ENCODE measurements around the gene PAPOLB.

Gene PAPOLB

DNA sequence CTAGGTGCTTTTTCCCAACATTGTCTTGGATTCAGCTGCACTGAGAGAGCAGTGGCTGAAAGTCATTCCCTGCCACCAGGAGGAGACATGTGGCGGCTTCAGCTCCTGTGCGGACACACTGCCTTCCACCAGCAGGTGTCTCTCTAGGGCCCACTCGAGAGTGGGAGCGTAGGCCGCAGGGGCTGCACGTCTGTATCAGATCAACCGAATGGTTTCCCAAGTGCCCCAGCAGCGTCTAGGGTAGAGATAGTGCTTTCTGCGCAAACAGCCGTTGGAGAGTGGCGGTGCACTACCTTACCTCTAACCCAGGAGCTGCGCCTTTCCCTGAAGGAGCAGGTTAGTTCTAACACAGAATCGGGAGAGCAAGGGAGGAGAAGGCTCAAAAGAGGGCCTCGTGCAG lies 31.7 kb downstream of the PAPOLB start:
- H3K9ac ChIP-seq (ENCODE audit: low read length) = no peak overlapping the region
- H3K36me3 ChIP-seq (ENCODE audit: insufficient read depth, low read length) = no peaks in the 10 kb centered on the region
- no peak overlapping the region for H3K27ac ChIP-seq (ENCODE audit: low read depth, low read length)
- H3K27me3 ChIP-seq (ENCODE audit: control insufficient read depth in 1 of 2, insufficient read depth in 2 of 2, low read length in 2 of 2) = no peaks in the 10 kb centered on the region
- no peaks in the 10 kb centered on the region for H3K9me3 ChIP-seq (ENCODE audit: low read length)
- no peak overlapping the region for H3K4me3 ChIP-seq (ENCODE audit: low read depth in 1 of 2, low read length in 2 of 2)
- no peaks in the 10 kb centered on the region for H3K4me1 ChIP-seq (ENCODE audit: insufficient read depth, low read length)

DNA sequence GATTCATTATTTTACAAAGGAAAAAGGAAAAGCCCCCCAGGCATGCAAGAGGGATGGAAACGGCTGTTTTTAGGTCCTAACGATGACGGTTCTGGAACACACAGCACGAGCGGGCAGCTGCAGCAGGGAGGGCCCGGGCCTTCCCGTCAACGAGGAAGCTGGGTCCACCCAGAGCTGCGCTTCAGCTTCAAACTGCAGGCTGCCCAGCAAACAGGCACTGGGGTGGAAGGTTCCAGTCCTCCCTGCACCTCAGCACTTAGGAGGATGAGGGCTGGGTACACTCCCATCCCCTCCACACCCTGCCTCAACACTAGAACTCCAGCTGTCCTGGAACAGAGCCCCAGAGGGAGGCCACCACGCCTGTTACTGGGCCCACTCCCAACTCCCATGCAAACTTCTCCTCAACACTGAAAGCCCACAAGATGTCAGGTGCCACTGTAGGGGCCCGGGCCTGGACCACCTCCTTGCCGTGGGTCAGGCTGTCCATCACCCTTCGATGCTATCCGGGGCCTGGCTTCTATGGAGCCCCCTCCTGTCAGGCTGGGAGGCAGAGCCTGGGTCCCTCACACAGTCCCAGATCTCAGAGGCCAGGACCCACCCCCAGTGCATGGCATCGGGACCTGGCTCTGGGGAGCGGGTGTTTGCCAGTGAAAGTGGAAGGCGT lies 33.0 kb downstream of the PAPOLB start:
- Histone ChIP-seq H3K4me1 (ENCODE audit: insufficient read depth, low read length) (no peaks in the 10 kb centered on the region), H3K27ac (ENCODE audit: low read depth, low read length) (no peak overlapping the region), H3K36me3 (ENCODE audit: insufficient read depth, low read length) (no peaks in the 10 kb centered on the region), H3K4me3 (ENCODE audit: low read depth in 1 of 2, low read length in 2 of 2) (no peak overlapping the region), H3K27me3 (ENCODE audit: control insufficient read depth in 1 of 2, insufficient read depth in 2 of 2, low read length in 2 of 2) (no peaks in the 10 kb centered on the region), H3K9me3 (ENCODE audit: low read length) (no peaks in the 10 kb centered on the region), H3K9ac (ENCODE audit: low read length) (no peak overlapping the region)

DNA sequence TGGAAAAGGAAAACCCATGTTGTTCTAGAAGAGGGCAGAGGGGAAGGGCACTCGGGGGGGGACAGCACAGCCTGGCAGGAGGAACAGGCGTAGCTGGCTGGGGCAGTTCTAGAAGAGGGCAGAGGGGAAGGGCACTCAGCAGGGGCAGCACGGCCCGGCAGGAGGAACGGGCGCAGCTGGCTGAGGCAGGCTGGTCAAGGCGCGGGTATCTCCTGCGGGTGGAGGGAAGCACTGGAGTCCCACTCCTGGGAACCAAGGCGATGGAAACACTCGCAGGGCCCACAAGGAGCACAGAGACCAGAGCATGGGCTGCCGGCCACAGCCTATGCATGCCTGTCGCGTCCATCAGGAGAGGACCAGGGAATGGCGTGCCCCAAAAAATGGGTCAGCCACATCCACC lies 36.7 kb downstream of the PAPOLB start:
- Histone ChIP-seq H3K9ac (ENCODE audit: low read length) (no peak overlapping the region), H3K36me3 (ENCODE audit: insufficient read depth, low read length) (no peaks in the 10 kb centered on the region), H3K27ac (ENCODE audit: low read depth, low read length) (no peak overlapping the region), H3K27me3 (ENCODE audit: control insufficient read depth in 1 of 2, insufficient read depth in 2 of 2, low read length in 2 of 2) (no peaks in the 10 kb centered on the region), H3K4me1 (ENCODE audit: insufficient read depth, low read length) (no peaks in the 10 kb centered on the region), H3K9me3 (ENCODE audit: low read length) (no peaks in the 10 kb centered on the region), H3K4me3 (ENCODE audit: low read depth in 1 of 2, low read length in 2 of 2) (no peak overlapping the region)

DNA sequence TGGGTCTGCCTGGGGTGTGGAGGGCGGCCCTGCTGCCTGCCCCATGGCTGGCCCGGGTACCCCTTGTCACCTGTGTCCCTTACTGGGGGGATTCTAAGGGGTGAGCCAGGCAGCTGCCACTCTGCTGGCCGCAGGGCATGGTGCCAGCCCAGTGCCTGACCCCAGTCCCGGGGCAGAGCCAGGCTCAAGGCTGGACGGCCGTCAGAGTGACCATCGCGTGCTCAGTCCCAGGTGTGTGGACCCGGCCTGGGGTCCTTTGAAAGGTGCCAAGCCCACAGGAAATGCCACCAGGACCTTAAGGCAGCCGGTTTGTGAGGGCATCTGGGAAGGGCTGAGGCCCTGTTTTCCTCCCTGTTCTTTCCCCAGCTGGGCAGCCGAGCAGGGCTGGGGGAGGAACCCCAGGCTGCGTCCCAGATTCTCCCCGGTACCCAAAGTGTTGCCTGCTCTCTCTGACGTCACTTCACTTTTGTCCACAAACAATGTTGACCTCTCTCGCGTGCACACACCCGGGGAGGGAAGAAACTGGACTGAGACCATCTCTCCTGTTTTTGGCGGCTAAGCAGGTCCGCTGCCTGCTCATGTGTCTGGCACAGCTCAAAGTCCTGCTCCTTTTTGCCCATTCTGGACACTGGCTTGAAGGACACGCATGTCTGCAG lies 37.6 kb downstream of the PAPOLB start:
- Histone ChIP-seq H3K36me3 (ENCODE audit: insufficient read depth, low read length) (no peaks in the 10 kb centered on the region), H3K27me3 (ENCODE audit: control insufficient read depth in 1 of 2, insufficient read depth in 2 of 2, low read length in 2 of 2) (no peaks in the 10 kb centered on the region), H3K4me1 (ENCODE audit: insufficient read depth, low read length) (no peaks in the 10 kb centered on the region), H3K9me3 (ENCODE audit: low read length) (no peaks in the 10 kb centered on the region), H3K9ac (ENCODE audit: low read length) (no peak overlapping the region), H3K27ac (ENCODE audit: low read depth, low read length) (no peak overlapping the region), H3K4me3 (ENCODE audit: low read depth in 1 of 2, low read length in 2 of 2) (no peak overlapping the region)

DNA sequence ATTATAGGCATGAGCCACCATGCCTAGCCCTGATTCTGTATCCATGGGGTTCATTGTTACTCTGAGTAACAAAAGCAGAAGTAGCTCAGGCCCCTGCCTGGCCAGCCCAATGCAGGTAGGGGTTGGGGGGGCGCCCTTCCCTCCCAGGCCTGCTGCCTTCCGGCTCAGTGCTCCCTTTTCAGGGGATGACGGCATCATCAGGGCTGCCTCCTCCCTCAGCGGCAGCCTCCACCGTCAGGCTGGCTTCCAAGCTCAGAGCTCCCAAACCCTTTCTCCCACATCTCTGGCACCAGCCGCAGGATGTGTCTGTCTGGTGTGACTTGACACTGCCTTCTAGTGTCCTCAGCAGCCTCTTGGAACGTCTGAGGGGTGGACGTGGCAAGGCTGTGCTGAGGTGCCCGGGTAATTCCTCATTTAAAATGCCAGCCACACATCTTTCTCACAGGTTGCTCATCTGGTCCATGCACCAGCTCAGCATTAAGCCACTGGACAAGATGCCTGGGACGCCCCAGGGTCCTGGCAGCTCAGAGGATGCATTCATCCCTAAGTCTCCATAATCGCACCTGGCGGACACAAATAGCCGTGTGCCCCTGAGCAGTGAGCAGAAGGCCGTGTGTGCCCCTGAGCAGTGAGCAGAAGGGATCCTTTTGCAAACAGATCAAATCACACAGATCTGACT lies 38.2 kb downstream of the PAPOLB start:
- Histone ChIP-seq H3K27ac (ENCODE audit: low read depth, low read length) (no peak overlapping the region), H3K4me3 (ENCODE audit: low read depth in 1 of 2, low read length in 2 of 2) (no peak overlapping the region), H3K9me3 (ENCODE audit: low read length) (no peaks in the 10 kb centered on the region), H3K36me3 (ENCODE audit: insufficient read depth, low read length) (no peaks in the 10 kb centered on the region), H3K27me3 (ENCODE audit: control insufficient read depth in 1 of 2, insufficient read depth in 2 of 2, low read length in 2 of 2) (no peaks in the 10 kb centered on the region), H3K4me1 (ENCODE audit: insufficient read depth, low read length) (no peaks in the 10 kb centered on the region), H3K9ac (ENCODE audit: low read length) (no peak overlapping the region)

DNA sequence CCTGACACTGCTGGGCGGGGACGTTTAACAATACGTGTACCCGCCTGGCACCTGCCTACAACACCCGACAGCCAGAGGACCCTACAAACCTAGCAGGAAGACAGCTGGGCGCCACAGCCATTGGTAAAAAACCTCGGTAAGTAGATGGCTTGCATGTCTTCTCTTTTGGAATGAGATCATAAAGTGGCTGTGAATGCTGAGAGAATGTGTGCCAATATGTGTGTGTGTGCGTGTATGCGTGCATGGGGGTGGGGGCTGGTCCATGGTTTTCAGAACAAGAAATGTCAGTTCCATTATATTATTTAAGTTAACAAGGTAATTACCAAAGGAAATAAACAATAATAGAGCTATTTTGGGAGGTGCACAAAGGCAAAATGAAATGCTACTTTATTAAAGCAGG lies 39.2 kb downstream of the PAPOLB start:
- Histone ChIP-seq H3K9me3 (ENCODE audit: low read length) (no peaks in the 10 kb centered on the region), H3K4me3 (ENCODE audit: low read depth in 1 of 2, low read length in 2 of 2) (no peak overlapping the region), H3K36me3 (ENCODE audit: insufficient read depth, low read length) (no peaks in the 10 kb centered on the region), H3K9ac (ENCODE audit: low read length) (no peak overlapping the region), H3K4me1 (ENCODE audit: insufficient read depth, low read length) (no peaks in the 10 kb centered on the region), H3K27ac (ENCODE audit: low read depth, low read length) (no peak overlapping the region), H3K27me3 (ENCODE audit: control insufficient read depth in 1 of 2, insufficient read depth in 2 of 2, low read length in 2 of 2) (no peaks in the 10 kb centered on the region)

DNA sequence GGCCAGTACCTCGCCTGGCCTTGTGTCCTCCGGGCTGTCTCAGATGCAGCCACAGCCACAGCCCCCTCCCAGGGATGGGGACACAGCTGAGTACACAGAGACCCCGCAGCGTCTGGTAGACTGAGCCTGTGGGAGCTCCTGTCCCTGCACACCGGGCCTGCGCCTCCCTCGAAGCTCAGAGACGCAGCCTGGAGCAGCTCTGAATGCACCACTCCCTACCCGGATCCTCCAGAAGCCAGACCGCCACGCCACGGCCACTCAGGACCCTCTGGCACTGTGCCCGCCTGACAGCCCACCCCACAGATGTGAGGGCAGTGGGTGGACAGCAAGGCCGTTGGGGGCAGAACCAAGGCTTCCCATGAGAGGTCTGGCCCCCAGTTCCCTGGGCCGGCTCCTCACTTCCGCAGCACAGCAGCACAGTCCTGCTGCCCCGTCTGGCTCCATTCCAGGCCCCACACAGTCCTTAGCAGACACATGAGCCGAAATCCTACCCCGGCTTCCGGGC lies 40.8 kb downstream of the PAPOLB start:
- no peaks in the 10 kb centered on the region for H3K9me3 ChIP-seq (ENCODE audit: low read length)
- H3K27ac ChIP-seq (ENCODE audit: low read depth, low read length) = no peak overlapping the region
- no peaks in the 10 kb centered on the region for H3K36me3 ChIP-seq (ENCODE audit: insufficient read depth, low read length)
- no peaks in the 10 kb centered on the region for H3K4me1 ChIP-seq (ENCODE audit: insufficient read depth, low read length)
- H3K9ac ChIP-seq (ENCODE audit: low read length) = no peak overlapping the region
- H3K4me3 ChIP-seq (ENCODE audit: low read depth in 1 of 2, low read length in 2 of 2) = no peak overlapping the region
- H3K27me3 ChIP-seq (ENCODE audit: control insufficient read depth in 1 of 2, insufficient read depth in 2 of 2, low read length in 2 of 2) = no peaks in the 10 kb centered on the region

DNA sequence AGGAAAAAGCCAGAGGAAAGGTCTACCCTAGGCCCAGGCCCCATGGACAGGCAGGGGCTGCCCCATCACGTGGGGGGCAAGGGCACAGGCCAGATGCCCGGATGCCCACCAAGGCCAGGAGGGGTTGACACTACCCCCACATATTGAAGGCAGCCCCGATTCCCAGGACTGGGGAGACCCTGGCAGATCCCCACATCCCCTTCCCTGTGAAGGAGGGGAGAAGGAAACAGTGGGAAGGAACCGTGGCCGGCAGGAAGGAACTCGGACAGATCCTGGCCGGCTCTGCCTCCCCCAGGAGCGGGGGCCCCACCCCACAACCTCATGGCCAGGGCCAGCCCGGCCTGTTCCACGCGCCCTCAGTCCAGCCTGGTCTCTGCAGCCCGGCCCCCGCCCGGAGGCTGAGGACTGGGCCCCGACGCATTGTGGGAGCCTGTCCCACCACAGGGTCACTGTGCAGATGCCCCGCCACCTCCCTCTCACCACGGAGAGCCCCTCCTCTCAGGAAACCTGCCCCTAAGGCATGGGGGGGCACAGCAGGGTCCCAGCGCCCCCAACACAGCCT lies 41.3 kb downstream of the PAPOLB start:
- Histone ChIP-seq H3K36me3 (ENCODE audit: insufficient read depth, low read length) (no peaks in the 10 kb centered on the region), H3K27me3 (ENCODE audit: control insufficient read depth in 1 of 2, insufficient read depth in 2 of 2, low read length in 2 of 2) (no peaks in the 10 kb centered on the region), H3K4me3 (ENCODE audit: low read depth in 1 of 2, low read length in 2 of 2) (no peak overlapping the region), H3K9me3 (ENCODE audit: low read length) (no peaks in the 10 kb centered on the region), H3K9ac (ENCODE audit: low read length) (no peak overlapping the region), H3K4me1 (ENCODE audit: insufficient read depth, low read length) (no peaks in the 10 kb centered on the region), H3K27ac (ENCODE audit: low read depth, low read length) (no peak overlapping the region)

DNA sequence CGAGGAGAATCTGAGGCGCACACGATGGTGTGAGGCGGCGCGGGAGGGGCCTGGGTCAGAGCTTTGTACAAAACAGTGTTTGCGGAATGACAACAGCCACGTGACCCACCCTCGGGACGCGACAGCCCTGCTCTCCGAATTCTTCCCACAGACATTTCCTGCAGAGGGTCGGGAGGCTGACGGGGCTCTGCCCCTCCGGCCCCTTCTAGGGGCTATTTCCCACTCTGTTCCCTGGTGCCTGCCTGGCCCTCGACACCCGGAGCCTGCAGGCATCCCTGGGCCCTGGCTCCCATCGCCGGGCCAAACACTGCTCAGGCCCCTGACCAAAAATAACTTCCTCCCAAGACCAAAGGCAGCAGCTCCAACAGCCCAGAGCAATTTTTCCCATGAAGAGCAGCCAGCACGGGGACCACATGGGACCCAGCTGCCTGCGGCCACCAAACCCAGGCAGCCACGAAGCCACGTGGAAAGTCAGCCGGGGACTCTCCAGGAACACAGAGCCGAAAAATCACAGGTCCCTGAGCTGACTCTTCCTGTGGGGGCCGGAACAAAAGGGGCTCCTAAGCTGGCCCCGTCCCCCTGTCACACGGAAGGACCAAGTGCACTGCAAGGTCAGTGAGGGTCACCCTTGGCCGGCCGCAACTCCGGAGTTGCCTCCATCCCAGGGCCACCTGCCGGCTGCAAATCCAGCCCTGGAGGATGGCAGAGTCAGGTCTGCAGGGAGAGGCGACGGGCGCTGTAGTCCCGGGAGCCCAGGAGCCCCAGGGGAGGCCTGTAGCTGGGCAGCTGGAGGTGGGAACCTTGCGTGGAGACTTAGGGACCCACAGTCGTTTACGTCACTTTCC lies 42.0 kb downstream of the PAPOLB start:
- H3K4me3 ChIP-seq (ENCODE audit: low read depth in 1 of 2, low read length in 2 of 2) = no peak overlapping the region
- H3K27me3 ChIP-seq (ENCODE audit: control insufficient read depth in 1 of 2, insufficient read depth in 2 of 2, low read length in 2 of 2) = peaks cover 0 to 5% of the 10 kb centered on the region in 2 donors
- no peak overlapping the region for H3K27ac ChIP-seq (ENCODE audit: low read depth, low read length)
- no peaks in the 10 kb centered on the region for H3K9me3 ChIP-seq (ENCODE audit: low read length)
- no peaks in the 10 kb centered on the region for H3K36me3 ChIP-seq (ENCODE audit: insufficient read depth, low read length)
- H3K4me1 ChIP-seq (ENCODE audit: insufficient read depth, low read length) = no peaks in the 10 kb centered on the region
- no peak overlapping the region for H3K9ac ChIP-seq (ENCODE audit: low read length)

DNA sequence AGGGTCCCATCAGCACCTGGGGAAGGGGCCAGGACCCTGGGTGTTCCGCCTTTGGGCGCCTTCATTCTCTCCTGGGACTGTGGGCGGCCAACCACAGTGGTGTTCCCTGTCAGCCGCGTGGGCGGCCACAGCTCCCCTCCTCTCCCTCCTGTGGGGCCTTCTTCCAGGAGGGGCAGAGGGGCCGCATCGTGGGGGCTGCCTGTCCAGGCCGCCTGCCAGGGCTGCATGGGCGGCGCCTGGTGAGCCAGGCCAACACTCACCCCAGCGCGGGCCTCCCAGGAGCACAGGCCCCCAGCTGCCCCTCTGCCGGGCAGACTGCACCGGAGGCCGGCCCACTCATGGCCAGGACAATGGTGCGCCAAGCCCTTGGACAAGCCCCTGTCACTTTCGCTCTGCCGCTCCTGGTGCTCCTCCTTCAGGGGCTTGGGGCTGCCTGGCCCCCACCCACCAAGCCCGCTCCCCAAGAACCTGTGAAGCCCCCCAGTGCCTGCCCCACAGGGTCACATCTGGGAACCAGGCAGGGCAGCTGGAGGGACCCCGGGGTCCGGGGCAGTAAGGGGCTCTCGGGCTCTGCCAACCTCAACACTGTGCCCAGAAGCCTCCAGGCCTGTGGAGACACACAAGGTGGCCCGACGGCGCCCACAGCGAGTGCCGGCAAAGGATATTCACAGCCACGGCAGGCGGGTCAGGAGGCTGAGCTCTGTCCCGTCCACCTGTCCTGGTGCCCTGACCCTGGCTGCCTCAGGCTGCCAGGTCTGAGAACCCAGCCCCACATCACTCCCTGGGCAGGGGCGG lies 43.6 kb downstream of the PAPOLB start:
- Histone ChIP-seq H3K36me3 (ENCODE audit: insufficient read depth, low read length) (no peaks in the 10 kb centered on the region), H3K27me3 (ENCODE audit: control insufficient read depth in 1 of 2, insufficient read depth in 2 of 2, low read length in 2 of 2) (peaks cover 0 to 5% of the 10 kb centered on the region in 2 donors), H3K4me3 (ENCODE audit: low read depth in 1 of 2, low read length in 2 of 2) (no peak overlapping the region), H3K4me1 (ENCODE audit: insufficient read depth, low read length) (no peaks in the 10 kb centered on the region), H3K27ac (ENCODE audit: low read depth, low read length) (no peak overlapping the region), H3K9ac (ENCODE audit: low read length) (no peak overlapping the region), H3K9me3 (ENCODE audit: low read length) (no peaks in the 10 kb centered on the region)
